DMS53 treated with DMSO at 0.1 percent for 48 hours (cell line): Measurements from ENCODE around the gene RRP9.

Experiments
- DNase-seq: peaks from one replicate; lab custom pipeline; 2025; ENCODE audit not compliant: unreplicated experiment; lab: John Stamatoyannopoulos, UW

The RRP9 gene

GRCh38 chr3:51971350-51971749 lies 29.6 kb upstream of the RRP9 start:
- DNase-seq, result no peak

GRCh38 chr3:51970606-51971300 lies 29.0 kb upstream of the RRP9 start:
- DNase-seq, result no peak

GRCh38 chr3:51969841-51970240 lies 28.1 kb upstream of the RRP9 start:
- DNase-seq, result no peak

GRCh38 chr3:51968883-51969678 lies 27.4 kb upstream of the RRP9 start:
- DNase-seq, result no peak

- DNase-seq, result no peak
Observed at GRCh38 chr3:51968170-51968775, 26.6 kb upstream of the RRP9 start.

- DNase-seq, result no peak
Observed at GRCh38 chr3:51967384-51968169, 25.9 kb upstream of the RRP9 start, which contains the start of gene PCBP4. PCBP4 (minus strand) TSS chr3:51967454; CDS start chr3:51961240, 6,214 bp downstream.

GRCh38 chr3:51966922-51967383 lies 25.2 kb upstream of the RRP9 start:
- DNase-seq, result no peak

GRCh38 chr3:51966486-51966885 lies 24.8 kb upstream of the RRP9 start:
- DNase-seq, result no peak

- no peak for DNase-seq
Observed at GRCh38 chr3:51966016-51966415, 24.3 kb upstream of the RRP9 start.

GRCh38 chr3:51964521-51964920 lies 22.8 kb upstream of the RRP9 start:
- DNase-seq, result no peak

- DNase-seq, result no peak
Observed at GRCh38 chr3:51963951-51964451, 22.3 kb upstream of the RRP9 start.

- DNase-seq, result no peak
Observed at GRCh38 chr3:51962854-51963530, 21.3 kb upstream of the RRP9 start.

GRCh38 chr3:51961602-51962569 lies 20.2 kb upstream of the RRP9 start:
- DNase-seq, result no peak

GRCh38 chr3:51961011-51961410 lies 19.3 kb upstream of the RRP9 start:
- DNase-seq, result no peak

GRCh38 chr3:51960386-51960785 lies 18.7 kb upstream of the RRP9 start:
- DNase-seq, result no peak

GRCh38 chr3:51959651-51960050 lies 17.9 kb upstream of the RRP9 start:
- no peak for DNase-seq

- DNase-seq, result no peak
Observed at GRCh38 chr3:51958603-51959521, 17.2 kb upstream of the RRP9 start.

GRCh38 chr3:51957520-51958205 lies 16.0 kb upstream of the RRP9 start:
- DNase-seq, result no peak
